K562 (cell line): Measurements from ENCODE around the gene DBP.

Experiments used
- CBX3 ChIP-seq, 2 experiments: IDR thresholded peaks; 1 replicate in 1 of 2; 2 replicates in 1 of 2; pipeline ENCODE4 v1.6.1; 2012; ENCODE audit warnings: inconsistent platforms in 2 of 2, low read length in 2 of 2, borderline replicate concordance in 1 of 2, control low read depth in 1 of 2
- JUND ChIP-seq, 2 experiments: IDR thresholded peaks; 2 replicates in 1 of 2; 3 replicates in 1 of 2; pipeline ENCODE4 v1.6.1; 2011; ENCODE audit warnings: borderline replicate concordance in 2 of 2, low read depth in 2 of 2, low read length in 2 of 2, improper control_type of control experiment in 1 of 2, missing biosample characterization in 1 of 2, missing genetic modification characterization in 1 of 2, missing genetic modification reagents in 1 of 2
- NCOA6 ChIP-seq: fragments of 450-650 bp; IDR thresholded peaks from 2 replicates; pipeline ENCODE4 v1.6.1; 2017; ENCODE audit warnings: mild to moderate bottlenecking
- POLR2AphosphoS5 ChIP-seq: IDR thresholded peaks from 2 replicates; pipeline ENCODE4 v1.6.1; 2011; ENCODE audit warnings: mild to moderate bottlenecking, low read depth, low read length, moderate library complexity; ENCODE audit not compliant: control insufficient read depth, insufficient read depth
- TAF9B ChIP-seq: fragments of 450-650 bp; IDR thresholded peaks from 2 replicates; pipeline ENCODE4 v1.6.1; 2018; ENCODE audit warnings: mild to moderate bottlenecking; ENCODE audit not compliant: partially characterized antibody
- TOE1 ChIP-seq, 2 experiments: fragments of 450-650 bp in 1 of 2; sonication (generic) in 1 of 2; formaldehyde crosslinking in 1 of 2; IDR thresholded peaks; 2 replicates each; pipeline versions ENCODE4 v1.7.1 to v1.8.0; 2016 to 2022; ENCODE audit warnings: borderline replicate concordance in 2 of 2, mild to moderate bottlenecking in 2 of 2, antibody characterized with exemption in 1 of 2, inconsistent platforms in 1 of 2, low read depth in 1 of 2, missing genetic modification reagents in 1 of 2, moderate library complexity in 1 of 2
- ZNF589 ChIP-seq: fragments of 200-800 bp; sonication (Bioruptor generic); IDR thresholded peaks from 2 replicates; pipeline ENCODE4 v1.6.1; 2016; ENCODE audit warnings: low read depth, missing genetic modification characterization, missing compliant biosample characterization
- ZNF696 ChIP-seq: fragments of 250-450 bp; sonication (Bioruptor Pico); conservative IDR thresholded peaks from 2 replicates; pipeline ENCODE4 v1.4.0; 2020; ENCODE audit warnings: mild to moderate bottlenecking, moderate library complexity

GRCh38 chr19:48670699-48671445 is 33.7 kb upstream of the DBP start:
- TF ChIP-seq ZNF589 (no peak), POLR2AphosphoS5 (no peak), TOE1 (IDR thresholded peaks at IDR 0.05; ENCODE audit: borderline replicate concordance) (no peak), TOE1 (CRISPR knock-in tag; IDR thresholded peaks at IDR 0.05; ENCODE audit: borderline replicate concordance, low read depth) (no peak), CBX3 (IDR thresholded peaks at IDR 0.05; ENCODE audit: borderline replicate concordance in 1 of 2, low read length in 2 of 2) (no peak), NCOA6 (no peak), ZNF696 (no peak), TAF9B (no peak), JUND (IDR thresholded peaks at IDR 0.05; ENCODE audit: borderline replicate concordance, low read depth, low read length) (no peak), JUND (tag; IDR thresholded peaks at IDR 0.05; ENCODE audit: borderline replicate concordance, low read depth, low read length) (no peak)
